Adrenal gland (tissue), 12 donors: ENCODE data around the gene PNPLA1. TPM values are rescaled to one million over a fixed set of nuclear protein-coding genes. Genes with fewer than 3 reads are reported as not detected.
A peak's percentile ranks its signal among the peaks of the same experiment; 100 is the strongest.

Experiments
- DNase-seq, 7 donors: peaks; one replicate each; pipeline ENCODE4 v3.0.0-alpha.2; 2019 to 2020
- H3K27ac ChIP-seq, 5 donors: fragments of 200-600 bp; sonication (generic) in 4 of 5; 1 replicate in 3 of 5; 2 replicates in 2 of 5; pipeline versions ENCODE4 v1.5.1 to v1.8.0; 2016 to 2020; ENCODE audit warnings: mild to moderate bottlenecking in 1 of 5
- H3K27me3 ChIP-seq: fragments of 200-600 bp; 2 replicates; pipeline ENCODE4 v1.8.0; 2021
- H3K36me3 ChIP-seq, 2 donors: fragments of 200-600 bp; replicated peaks in 1 of 2; 1 replicate in 1 of 2; 2 replicates in 1 of 2; pipeline versions ENCODE4 v1.5.1 to v1.8.0; 2018 to 2022
- H3K4me1 ChIP-seq, 2 donors: fragments of 200-600 bp; replicated peaks in 1 of 2; 1 replicate in 1 of 2; 2 replicates in 1 of 2; pipeline versions ENCODE4 v1.5.1 to v1.8.0; 2018 to 2021
- H3K4me3 ChIP-seq, 4 donors: fragments of 200-600 bp; sonication (generic) in 3 of 4; one replicate each; pipeline ENCODE4 v1.5.1; 2016 to 2018
- H3K9me3 ChIP-seq, 3 donors: fragments of 200-600 bp; sonication (generic) in 1 of 3; replicated peaks in 1 of 3; 1 replicate in 2 of 3; 2 replicates in 1 of 3; pipeline versions ENCODE4 v1.5.1 to v1.8.0; 2016 to 2021
- CTCF ChIP-seq, 6 experiments: fragments of 450-650 bp in 4 of 6; fragments of 200-600 bp in 2 of 6; sonication (generic) in 1 of 6; IDR thresholded peaks; 1 replicate in 5 of 6; 2 replicates in 1 of 6; pipeline versions ENCODE4 v1.5.1 to v1.8.0; 2016 to 2021; ENCODE audit warnings: antibody characterized with exemption in 6 of 6, mild to moderate bottlenecking in 2 of 6, moderate library complexity in 1 of 6
- POLR2A ChIP-seq, 2 donors: fragments of 450-650 bp; IDR thresholded peaks; one replicate each; pipeline ENCODE4 v1.6.1; 2017; ENCODE audit warnings: antibody characterized with exemption in 2 of 2, mild to moderate bottlenecking in 2 of 2, moderate library complexity in 1 of 2
- WGBS, 4 donors: extraction: QIAGEN DNeasy Blood & Tissue Kit in 2 of 4; methylation state at CpG; one replicate each; pipeline versions ENCODE4 v1.1.5 to v1.1.7; 2013 to 2017; 5-methylcytosine and 5-hydroxymethylcytosine counted together
- intact Hi-C, 2 donors: fragments of 100-400 bp; cut with DNase I; formaldehyde crosslinking; loops; one replicate each; pipeline versions ENCODE4 v1.14.1 to v1.15.0; 2022 to 2023
- polyA plus RNA-seq, 3 donors: library from polyadenylated mRNA; stranded (reverse); fragments of 200-250 nt in 2 of 3; fragments of 350-450 nt in 1 of 3; fragmentation: Illumina TruSeq in 1 of 3; extraction: RNeasy Lipid Tissue Mini Kit (QIAGEN cat#74804) in 1 of 3; gene quantifications; one replicate each; pipeline ENCODE4 v1.2.3, GENCODE V29; 2013 to 2014
- total RNA-seq, 9 donors: library from RNA; depleted of rRNA in 4 of 9; stranded (reverse); fragments of >200 nt in 4 of 9; fragments of 120-200 nt in 1 of 9; fragmentation: NEBNext Ultra II Directional in 1 of 9; extraction: Animal tissue kit (Norgen Biotek cat#: 25700) in 1 of 9; gene quantifications; one replicate each; pipeline versions ENCODE4 v1.1.0 to v1.2.4, GENCODE V29; 2013 to 2023
- donor health status: healthy with polysubstance abuse.
- donor health status: Bipolar disorder and iron deficiency.
- donor health status: DM: yes; HTN: yes; CAD: no.
- donor health status: DM: no; HTN: no; CAD: no.
- donor health status: DM: no; HTN: no; CAD: no.
- donor health status: DM: yes; HTN: yes; CAD: no.

Gene PNPLA1
- total and polyA plus RNA-seq, 12 donors: 0.11 to 1.6 (median 0.29) TPM; not detected in 6

DNA sequence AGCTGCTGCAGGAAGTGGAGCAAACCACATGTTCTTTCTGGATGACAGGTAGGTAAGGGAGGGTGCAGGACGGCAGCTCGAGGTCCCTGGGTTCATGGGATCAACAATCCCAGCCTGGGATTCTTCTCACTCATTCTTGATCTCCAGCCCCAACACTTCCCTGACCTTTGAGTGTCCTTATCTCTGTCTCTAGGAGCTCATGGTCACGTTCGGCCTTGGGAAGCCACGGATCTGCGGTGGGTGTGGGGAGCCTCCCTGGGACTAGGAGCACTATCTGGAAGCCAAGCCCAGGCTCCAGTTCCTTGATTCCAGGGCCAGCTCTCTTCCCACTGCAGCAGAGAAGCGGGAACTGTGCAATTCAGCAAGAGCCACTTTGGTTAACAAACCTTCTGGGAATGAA, 39.3 kb downstream of the PNPLA1 start:
- no peaks in the 10 kb centered on the region for H3K36me3 ChIP-seq
- H3K27me3 ChIP-seq: no peaks in the 10 kb centered on the region
- peak in 1 of 7 donors; percentile 35 for DNase-seq
- TF ChIP-seq CTCF (IDR thresholded peaks at IDR 0.05): no peak
- TF ChIP-seq POLR2A (IDR thresholded peaks at IDR 0.05): no peak
- H3K4me1 ChIP-seq: no peaks in the 10 kb centered on the region
- no peaks in the 10 kb centered on the region for H3K9me3 ChIP-seq
- WGBS, 4 donors: 31 to 54% (median 48%) methylated on average over 4 to 7 of the region's 7 CpGs
- intact Hi-C loops: no loop called here
- no peak overlapping the region for H3K27ac ChIP-seq
- no peak overlapping the region for H3K4me3 ChIP-seq

DNA sequence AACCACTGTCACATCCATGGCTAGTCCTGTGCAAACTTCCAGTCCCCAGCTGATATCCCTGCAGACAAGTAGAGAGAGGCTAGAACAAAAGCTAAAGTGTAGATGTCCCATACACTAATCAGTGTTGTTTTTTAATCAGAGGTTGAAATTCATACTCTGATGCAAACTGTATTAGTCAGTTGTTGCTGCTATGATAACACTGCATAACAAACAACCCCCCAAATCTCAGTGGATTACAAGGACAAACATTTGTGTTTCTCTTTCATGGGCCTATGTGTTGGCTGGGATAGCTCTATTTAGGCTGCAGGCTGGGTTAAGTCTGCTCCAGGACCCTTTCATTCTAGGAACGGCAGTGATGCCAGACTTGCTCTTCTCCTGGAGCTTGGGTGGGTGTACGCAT, 40.0 kb downstream of the PNPLA1 start:
- intact Hi-C loops: no loop called here
- Histone ChIP-seq H3K27me3 (no peaks in the 10 kb centered on the region), H3K36me3 (no peaks in the 10 kb centered on the region), H3K27ac (no peak overlapping the region), H3K9me3 (no peaks in the 10 kb centered on the region), H3K4me3 (no peak overlapping the region), H3K4me1 (no peaks in the 10 kb centered on the region)
- TF ChIP-seq POLR2A (IDR thresholded peaks at IDR 0.05) (no peak), CTCF (IDR thresholded peaks at IDR 0.05) (no peak)
- no peak for DNase-seq
- 91 to 100% (median 95%) methylated on average over 2 of the region's 2 CpGs for WGBS, 4 donors

DNA sequence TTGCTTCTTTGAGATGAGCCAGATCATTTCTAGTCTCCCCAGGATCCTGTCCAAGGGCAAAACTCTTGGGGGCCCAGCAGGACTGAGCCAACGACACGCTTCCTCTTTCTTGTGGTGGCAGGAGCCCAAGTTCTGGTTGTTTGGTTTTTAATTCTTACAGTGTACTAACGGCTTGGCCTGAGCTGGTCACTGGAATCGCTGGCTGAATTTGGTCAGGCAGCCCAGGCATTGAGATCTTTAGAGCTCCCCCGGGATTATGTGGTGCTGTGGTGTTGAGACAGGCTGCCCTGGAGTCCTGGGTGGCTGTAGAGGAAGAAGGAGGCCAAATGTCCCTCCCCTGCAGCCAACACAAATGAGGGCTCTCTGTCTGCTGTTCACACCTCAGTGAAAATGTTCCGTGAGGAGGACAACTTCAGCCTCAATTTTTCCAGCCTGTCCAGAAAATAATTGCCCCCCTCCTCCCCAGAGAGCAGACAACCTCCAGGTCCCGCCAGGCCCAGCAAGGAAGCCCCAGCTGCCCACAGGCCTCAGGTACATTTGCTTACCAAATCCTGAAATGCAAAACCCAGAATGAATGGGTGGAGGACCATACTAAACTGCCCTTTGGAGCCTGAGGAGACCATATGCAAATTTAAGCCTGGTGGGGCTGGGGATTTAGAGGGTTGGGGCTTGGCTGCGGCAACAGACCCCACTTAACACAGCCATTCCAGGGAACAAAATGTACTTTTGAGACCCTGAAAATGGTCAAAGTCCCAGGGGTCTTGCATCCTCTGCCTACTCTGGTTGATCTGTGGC, 43.2 kb downstream of the PNPLA1 start:
- no peaks in the 10 kb centered on the region for H3K4me1 ChIP-seq
- no peak overlapping the region for H3K4me3 ChIP-seq
- no peaks in the 10 kb centered on the region for H3K9me3 ChIP-seq
- H3K27ac ChIP-seq: no peak overlapping the region
- H3K36me3 ChIP-seq: no peaks in the 10 kb centered on the region
- WGBS, 4 donors: 51 to 71% (median 70%) methylated on average over 5 to 8 of the region's 8 CpGs
- TF ChIP-seq CTCF (IDR thresholded peaks at IDR 0.05) (no peak), POLR2A (IDR thresholded peaks at IDR 0.05) (no peak)
- no peak for DNase-seq
- H3K27me3 ChIP-seq: no peaks in the 10 kb centered on the region
- intact Hi-C loops: no loop called here

DNA sequence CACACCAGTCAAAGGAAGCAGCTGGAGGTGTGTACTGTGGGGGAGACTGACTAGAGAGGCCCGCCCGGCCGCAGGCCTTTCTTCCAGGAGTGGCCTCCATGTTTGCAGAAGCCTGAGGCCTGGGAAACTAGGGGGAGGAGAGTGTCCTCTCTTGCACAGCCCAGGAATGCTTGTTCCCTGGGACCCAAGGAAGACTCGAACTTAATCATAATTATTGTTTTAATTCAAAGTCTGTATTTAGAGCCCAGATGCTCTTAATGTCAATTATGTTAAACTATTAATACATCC, 43.7 kb downstream of the PNPLA1 start:
- Histone ChIP-seq H3K4me3 (no peak overlapping the region), H3K9me3 (no peaks in the 10 kb centered on the region), H3K4me1 (no peaks in the 10 kb centered on the region), H3K36me3 (no peaks in the 10 kb centered on the region), H3K27me3 (no peaks in the 10 kb centered on the region), H3K27ac (no peak overlapping the region)
- WGBS, 4 donors: 91 to 96% (median 95%) methylated on average over 4 of the region's 4 CpGs
- no peak for DNase-seq
- intact Hi-C loops: no loop called here
- TF ChIP-seq CTCF (IDR thresholded peaks at IDR 0.05): no peak
- no peak for TF ChIP-seq POLR2A (IDR thresholded peaks at IDR 0.05)
